Activated CD4-positive, alpha-beta T cell treated with anti-CD3 and anti-CD28 coated beads for 4 hours (primary cell): ENCODE data around the gene AGBL5.
"Not testable (repeated sequence)": the region's sequence is repeated elsewhere in the genome, so short reads cannot be mapped to it uniquely, and the experiment has no call there.

Experiments used
- DNase-seq, 2 donors: peaks; one replicate each; pipeline ENCODE4 v3.0.0-alpha.2; 2020

Gene AGBL5

DNA sequence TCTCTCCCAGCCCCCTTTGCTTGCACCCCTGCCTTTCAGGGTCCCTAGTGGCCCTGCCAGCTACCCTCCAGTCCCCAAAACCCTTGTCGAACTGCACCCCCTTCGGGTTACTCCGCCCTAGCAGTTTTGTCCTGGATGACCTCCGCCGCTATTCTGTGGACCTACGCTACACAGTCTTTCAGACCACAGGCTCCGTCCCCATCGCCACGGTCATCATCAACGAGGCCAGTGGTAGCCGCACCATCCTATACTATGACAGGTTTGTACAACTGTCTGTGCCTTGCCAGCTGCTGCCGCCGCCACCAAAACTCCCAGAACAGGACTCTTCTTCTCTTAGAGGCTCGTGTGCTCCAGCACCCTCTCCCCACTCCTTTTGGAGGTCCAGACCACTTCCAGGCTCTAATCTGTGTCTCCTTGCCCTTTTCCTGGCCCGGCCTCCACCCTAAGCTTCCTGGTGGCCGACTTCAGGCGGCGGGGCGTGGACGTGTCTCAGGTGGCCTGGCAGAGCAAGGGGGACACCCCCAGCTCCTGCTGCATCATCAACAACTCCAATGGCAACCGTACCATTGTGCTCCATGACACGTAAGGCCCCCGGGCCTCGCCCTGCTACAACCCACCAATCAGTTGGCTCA, 43.0 kb downstream of the AGBL5 start:
- no peak for DNase-seq

DNA sequence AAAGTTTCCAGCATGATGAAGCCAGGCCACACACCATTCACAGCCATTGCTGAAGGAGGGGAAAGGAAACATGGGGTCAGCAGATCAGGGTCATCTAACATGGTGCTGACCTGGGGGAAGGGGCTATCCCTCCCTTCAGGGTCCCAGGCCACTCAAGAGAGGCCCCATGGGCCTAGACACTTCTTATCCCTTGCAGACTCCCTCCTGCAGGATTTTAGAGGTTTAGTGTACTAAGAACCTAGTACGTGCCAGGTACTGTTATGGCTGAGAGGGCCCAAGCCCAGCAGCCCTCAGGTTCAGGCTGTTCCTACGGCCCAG, 43.9 kb downstream of the AGBL5 start:
- no peak for DNase-seq

DNA sequence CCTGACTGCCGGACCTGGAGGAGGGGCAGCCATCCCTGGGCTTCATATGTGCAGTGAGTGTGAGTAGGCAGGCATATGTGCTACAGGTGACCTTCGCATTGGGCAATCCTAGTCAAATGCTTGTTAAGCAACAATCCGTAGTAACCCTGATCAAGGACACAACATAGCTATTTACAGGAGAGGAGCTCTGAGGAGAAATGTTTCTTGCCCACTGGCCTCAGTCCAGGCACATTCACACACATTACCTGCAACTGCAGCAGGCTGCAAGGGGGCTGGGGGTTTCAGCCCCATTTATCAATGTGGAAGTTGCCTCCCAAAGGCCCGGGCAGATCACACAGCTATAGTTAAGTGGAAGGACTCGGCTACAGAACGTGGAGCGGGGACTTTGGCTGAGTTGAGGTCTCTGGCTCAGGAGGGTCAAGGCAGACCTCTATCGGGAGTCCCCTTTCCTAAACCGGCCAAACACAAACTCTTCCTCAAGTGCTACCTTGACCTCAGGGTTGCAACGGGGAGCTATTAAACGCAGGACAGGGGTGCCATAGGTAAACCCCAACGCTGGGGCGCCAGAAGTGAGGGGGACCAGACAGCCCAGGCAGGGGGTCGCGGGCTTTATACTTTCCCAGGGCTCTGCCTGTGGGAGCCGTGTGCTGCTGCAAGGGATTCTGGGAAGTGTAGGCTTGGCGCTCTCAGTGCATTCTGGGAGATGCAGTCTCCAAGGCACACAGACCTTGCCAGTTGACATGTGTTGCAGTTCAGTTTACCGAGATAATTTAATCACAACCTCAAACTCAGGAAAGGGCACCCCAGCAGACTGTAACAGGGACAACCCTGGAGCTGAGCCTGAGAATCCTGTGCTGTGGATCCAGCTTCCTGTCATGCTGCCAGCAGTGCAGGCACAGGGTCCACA, 44.5 kb downstream of the AGBL5 start:
- DNase-seq = peak in 1 of 2 donors; percentile 41

- DNase-seq = no peak
Observed at GRCh38 chr2:27096748-27097297, 45.4 kb downstream of the AGBL5 start.

- no peak for DNase-seq
Observed at GRCh38 chr2:27097341-27097740, 45.9 kb downstream of the AGBL5 start.

DNA sequence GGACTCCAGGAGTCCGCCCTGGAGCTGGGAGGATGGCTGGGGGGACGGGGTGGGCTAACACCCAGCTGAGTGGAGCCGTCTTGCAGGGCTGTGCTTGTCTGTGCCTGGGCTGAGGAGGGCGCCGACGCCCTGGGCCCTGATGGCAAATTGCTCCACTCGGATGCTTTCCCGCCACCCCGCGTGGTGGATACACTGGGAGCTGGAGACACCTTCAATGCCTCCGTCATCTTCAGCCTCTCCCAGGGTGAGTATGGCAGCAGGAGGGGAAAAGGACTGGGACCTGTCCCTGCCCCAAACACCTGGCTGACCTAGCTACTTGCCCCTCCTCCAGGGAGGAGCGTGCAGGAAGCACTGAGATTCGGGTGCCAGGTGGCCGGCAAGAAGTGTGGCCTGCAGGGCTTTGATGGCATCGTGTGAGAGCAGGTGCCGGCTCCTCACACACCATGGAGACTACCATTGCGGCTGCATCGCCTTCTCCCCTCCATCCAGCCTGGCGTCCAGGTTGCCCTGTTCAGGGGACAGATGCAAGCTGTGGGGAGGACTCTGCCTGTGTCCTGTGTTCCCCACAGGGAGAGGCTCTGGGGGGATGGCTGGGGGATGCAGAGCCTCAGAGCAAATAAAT, 48.0 kb downstream of the AGBL5 start:
- DNase-seq = no peak

DNA sequence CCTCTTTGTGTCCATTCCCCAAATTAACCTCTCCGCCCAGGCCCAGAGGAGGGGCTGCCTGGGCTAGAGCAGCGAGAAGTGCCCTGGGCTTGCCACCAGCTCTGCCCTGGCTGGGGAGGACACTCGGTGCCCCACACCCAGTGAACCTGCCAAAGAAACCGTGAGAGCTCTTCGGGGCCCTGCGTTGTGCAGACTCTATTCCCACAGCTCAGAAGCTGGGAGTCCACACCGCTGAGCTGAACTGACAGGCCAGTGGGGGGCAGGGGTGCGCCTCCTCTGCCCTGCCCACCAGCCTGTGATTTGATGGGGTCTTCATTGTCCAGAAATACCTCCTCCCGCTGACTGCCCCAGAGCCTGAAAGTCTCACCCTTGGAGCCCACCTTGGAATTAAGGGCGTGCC, 48.6 kb downstream of the AGBL5 start:
- DNase-seq = no peak

- DNase-seq = no peak
Observed at GRCh38 chr2:27102329-27102728, 50.9 kb downstream of the AGBL5 start.

- DNase-seq = no peak
Observed at GRCh38 chr2:27105981-27106380, 54.5 kb downstream of the AGBL5 start.

- no peak for DNase-seq
Observed at GRCh38 chr2:27108221-27108620, 56.8 kb downstream of the AGBL5 start.

DNA sequence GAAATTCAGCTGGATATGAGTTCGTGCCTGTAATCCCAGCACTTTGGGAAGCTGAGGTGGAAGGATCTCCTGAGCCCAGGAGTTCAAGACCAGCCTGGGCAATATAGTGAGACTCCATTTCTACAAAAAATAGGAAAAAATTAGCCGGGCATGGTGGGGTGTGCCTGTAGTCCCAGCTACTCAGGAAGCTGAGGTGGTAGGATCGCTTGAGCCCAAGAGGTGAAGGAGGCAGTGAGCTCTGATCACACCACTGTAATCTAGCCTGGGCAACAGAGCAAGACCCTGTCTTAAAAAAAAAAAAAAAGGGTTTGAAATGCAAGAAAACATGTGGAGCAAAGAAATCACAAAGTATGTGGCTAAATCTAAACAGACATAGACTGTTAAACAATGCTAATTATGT, 57.6 kb downstream of the AGBL5 start:
- no peak for DNase-seq

DNA sequence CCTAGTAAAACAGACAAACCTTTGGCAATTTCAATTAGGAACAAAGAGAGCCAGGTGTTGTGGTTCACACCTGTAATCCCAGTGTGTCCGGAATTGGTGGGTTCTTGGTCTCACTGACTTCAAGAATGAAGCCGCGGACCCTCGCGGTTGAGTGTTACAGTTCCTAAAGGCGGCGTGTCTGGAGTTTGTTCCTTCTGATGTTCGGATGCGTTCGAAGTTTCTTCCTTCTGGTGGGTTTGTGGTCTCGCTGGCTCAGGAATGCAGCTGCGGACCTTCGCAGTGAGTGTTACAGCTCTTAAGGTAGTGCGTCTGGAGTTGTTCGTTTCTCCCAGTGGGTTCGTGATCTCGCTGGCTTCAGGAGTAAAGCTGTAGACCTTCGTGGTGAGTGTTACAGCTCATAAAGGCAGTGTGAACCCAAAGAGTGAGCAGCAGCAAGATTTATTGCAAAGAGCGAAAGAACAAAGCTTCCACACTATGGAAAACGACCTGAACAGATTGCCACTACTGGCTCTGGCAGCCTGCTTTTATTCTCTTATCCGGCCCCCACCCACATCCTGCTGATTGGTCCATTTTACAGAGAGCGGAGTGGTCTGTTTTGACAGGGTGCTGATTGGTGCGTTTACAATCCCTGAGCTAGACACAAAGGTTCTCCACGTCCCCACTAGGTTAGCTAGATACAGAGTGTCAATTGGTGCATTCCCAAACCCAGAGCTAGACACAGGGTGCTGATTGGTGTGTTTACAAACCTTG, 59.3 kb downstream of the AGBL5 start:
- DNase-seq = not testable (repeated sequence)

DNA sequence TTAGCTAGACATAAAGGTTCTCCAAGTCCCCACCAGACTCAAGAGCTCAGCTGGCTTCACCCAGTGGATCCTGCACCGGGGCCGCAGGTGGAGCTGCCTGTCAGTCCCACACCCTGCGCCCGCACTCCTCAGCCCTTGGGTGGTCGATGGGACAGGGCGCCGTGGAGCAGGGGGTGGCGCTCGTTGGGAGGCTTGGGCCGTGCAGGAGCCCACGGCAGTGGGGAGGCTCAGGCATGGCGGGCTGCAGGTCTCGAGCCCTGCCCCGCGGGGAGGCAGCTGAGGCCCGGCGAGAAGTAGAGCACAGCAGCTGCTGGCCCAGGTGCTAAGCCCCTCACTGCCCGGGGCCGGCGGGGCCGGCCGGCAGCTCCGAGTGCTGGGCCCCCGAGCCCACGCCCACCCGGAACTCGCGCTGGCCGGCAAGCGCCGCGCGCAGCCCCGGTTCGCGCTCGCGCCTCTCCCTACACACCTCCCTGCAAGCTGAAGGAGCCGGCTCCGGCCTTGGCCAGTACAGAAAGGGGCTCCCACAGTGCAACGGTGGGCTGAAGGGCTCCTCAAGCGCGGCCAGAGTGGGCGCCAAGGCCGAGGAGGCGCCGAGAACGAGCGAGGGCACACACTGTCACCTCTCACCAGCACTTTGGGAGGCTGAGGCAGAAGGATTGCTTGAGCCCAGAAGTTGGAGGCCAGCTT, 60.1 kb downstream of the AGBL5 start:
- DNase-seq = not testable (repeated sequence)

DNA sequence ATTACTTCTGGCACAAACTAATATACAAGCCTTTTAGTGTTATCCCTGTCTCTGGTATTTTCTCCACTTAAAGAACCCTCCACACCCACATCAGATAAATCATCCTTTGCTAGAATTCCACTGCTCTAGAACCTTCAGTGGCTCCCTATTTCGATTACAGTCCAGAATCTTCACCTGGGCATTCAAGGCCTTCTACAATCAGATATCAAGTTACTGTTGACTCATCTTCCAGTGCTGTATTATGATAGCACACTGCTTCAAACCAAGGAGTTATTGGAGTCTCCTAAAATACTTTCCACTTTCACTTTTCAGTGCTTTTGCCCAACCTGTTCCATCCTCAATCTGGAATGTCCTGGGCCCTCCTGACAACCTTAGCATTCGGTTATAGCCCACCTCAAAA, 64.1 kb downstream of the AGBL5 start:
- DNase-seq = no peak

- DNase-seq = no peak
Observed at GRCh38 chr2:27117995-27118524, 66.6 kb downstream of the AGBL5 start.

- no peak for DNase-seq
Observed at GRCh38 chr2:27118525-27119329, 67.3 kb downstream of the AGBL5 start, which contains the start of gene CGREF1. Gene CGREF1 (minus strand): TSS chr2:27119128. CDS start chr2:27104366, 14,762 bp downstream.

- not testable (repeated sequence) for DNase-seq
Observed at GRCh38 chr2:27119330-27119670, 67.8 kb downstream of the AGBL5 start.
